H1 (cell line): ENCODE measurements around the gene ZNF513. TPM values are rescaled to one million over a fixed set of nuclear protein-coding genes. Genes with fewer than 3 reads are reported as not detected.

Experiments
- CTCF ChIA-PET: fragments of 300-600 bp; sonication (Branson Sonifier 250); formaldehyde crosslinking; loops from one replicate; lab custom pipeline; 2021; ENCODE audit not compliant: partially characterized antibody; lab: Charles Lee
- POLR2A ChIA-PET: fragments of 300-600 bp; sonication (Branson Sonifier 250); formaldehyde crosslinking; loops from one replicate; lab custom pipeline; 2021; ENCODE audit warnings: inconsistent platforms; ENCODE audit not compliant: partially characterized antibody; lab: Charles Lee
- DNase-seq, 2 experiments: peaks; one replicate each; pipeline versions ENCODE4 v3.0.0 to v3.0.0-alpha.2; 2010 to 2022; ENCODE audit warnings: low spot score in 2 of 2, low read depth in 1 of 2, mixed read lengths in 1 of 2
- FAIRE-seq: peaks from 2 replicates; lab custom pipeline; 2011; peaks lifted over from hg19 to GRCh38; lab: Jason Lieb, UNC
- H2AFZ ChIP-seq: 2 replicates; pipeline ENCODE4 v1.8.1; 2012; ENCODE audit warnings: low read length, inconsistent platforms
- H2AK5ac ChIP-seq: 2 replicates; pipeline ENCODE4 v1.6.1; 2013; ENCODE audit warnings: low read depth, low read length
- H2BK120ac ChIP-seq: replicated peaks from 2 replicates; pipeline ENCODE3; 2013; ENCODE audit warnings: low read depth, low read length, inconsistent platforms
- H2BK12ac ChIP-seq: 2 replicates; pipeline ENCODE4 v1.6.1; 2013; ENCODE audit warnings: low read depth, low read length
- H2BK15ac ChIP-seq: 2 replicates; pipeline ENCODE4 v1.6.1; 2013; ENCODE audit warnings: low read length
- H2BK20ac ChIP-seq: 2 replicates; pipeline ENCODE4 v1.6.1; 2013; ENCODE audit warnings: low read length
- H2BK5ac ChIP-seq: 2 replicates; pipeline ENCODE4 v1.6.1; 2013; ENCODE audit warnings: low read depth, low read length
- H3K14ac ChIP-seq: 2 replicates; pipeline ENCODE4 v1.6.1; 2013; ENCODE audit warnings: inconsistent platforms; ENCODE audit not compliant: insufficient read length
- H3K18ac ChIP-seq: 2 replicates; pipeline ENCODE4 v1.6.1; 2013; ENCODE audit warnings: low read length; ENCODE audit errors: extremely low read depth
- H3K23ac ChIP-seq: 2 replicates; pipeline ENCODE4 v1.6.1; 2013; ENCODE audit warnings: inconsistent platforms; ENCODE audit not compliant: insufficient read length
- H3K23me2 ChIP-seq: 2 replicates; pipeline ENCODE4 v1.6.1; 2013; ENCODE audit warnings: low read depth, low read length
- H3K27ac ChIP-seq: 2 replicates; pipeline ENCODE4 v1.6.1; 2011; ENCODE audit warnings: low read depth, low read length, inconsistent platforms
- H3K27me3 ChIP-seq, 4 experiments: replicated peaks in 1 of 4; 1 replicate in 1 of 4; 2 replicates in 3 of 4; pipeline versions ENCODE4 v1.6.1 to v1.8.1; 2011 to 2013; ENCODE audit warnings: low read length in 3 of 4, mild to moderate bottlenecking in 3 of 4, inconsistent platforms in 2 of 4, mixed read lengths in 2 of 4, moderate library complexity in 1 of 4; ENCODE audit not compliant: control insufficient read depth in 3 of 4, insufficient read depth in 3 of 4; ENCODE audit errors: extremely low read depth in 1 of 4
- H3K36me3 ChIP-seq, 4 experiments: 2 replicates each; pipeline versions ENCODE4 v1.6.1 to v1.8.1; 2011 to 2013; ENCODE audit warnings: mild to moderate bottlenecking in 4 of 4, low read length in 3 of 4, moderate library complexity in 2 of 4, control low read depth in 1 of 4, inconsistent platforms in 1 of 4; ENCODE audit not compliant: insufficient read depth in 4 of 4, control insufficient read depth in 2 of 4
- H3K4ac ChIP-seq: replicated peaks from 2 replicates; pipeline ENCODE3; 2013; ENCODE audit warnings: low read length, low read depth, mixed read lengths, inconsistent platforms; ENCODE audit not compliant: insufficient read length
- H3K4me1 ChIP-seq, 4 experiments: replicated peaks in 1 of 4; 1 replicate in 1 of 4; 2 replicates in 3 of 4; pipeline versions ENCODE4 v1.6.1 to v1.8.1; 2011 to 2013; ENCODE audit warnings: low read length in 3 of 4, inconsistent platforms in 2 of 4, mixed read lengths in 1 of 4; ENCODE audit not compliant: insufficient read depth in 4 of 4, control insufficient read depth in 3 of 4
- H3K4me2 ChIP-seq, 2 experiments: 2 replicates each; pipeline versions ENCODE4 v1.6.1 to v1.8.1; 2011 to 2013; ENCODE audit warnings: low read depth in 2 of 2, low read length in 2 of 2, control low read depth in 1 of 2, inconsistent platforms in 1 of 2, mild to moderate bottlenecking in 1 of 2; ENCODE audit not compliant: insufficient read depth in 1 of 2
- H3K4me3 ChIP-seq, 4 experiments: fragments of 200-600, 300-600 bp in 1 of 4; sonication (generic), shearing (Covaris generic), sonication (Bioruptor Twin) in 1 of 4; 2 replicates each; pipeline versions ENCODE4 v1.5.1 to v1.8.1; 2011 to 2016; ENCODE audit warnings: low read length in 4 of 4, low read depth in 3 of 4, control low read depth in 2 of 4, inconsistent platforms in 2 of 4, mild to moderate bottlenecking in 2 of 4, mixed read lengths in 1 of 4, moderate library complexity in 1 of 4; ENCODE audit not compliant: insufficient read depth in 2 of 4; ENCODE audit errors: extremely low read depth in 1 of 4
- H3K56ac ChIP-seq: replicated peaks from 2 replicates; pipeline ENCODE3; 2013; ENCODE audit warnings: low read depth, mild to moderate bottlenecking, mixed read lengths, low read length, inconsistent platforms; ENCODE audit not compliant: insufficient read length
- H3K79me1 ChIP-seq: 2 replicates; pipeline ENCODE4 v1.6.1; 2013; ENCODE audit warnings: low read depth, low read length, control low read depth
- H3K79me2 ChIP-seq, 2 experiments: 2 replicates each; pipeline versions ENCODE4 v1.6.1 to v1.8.1; 2012 to 2013; ENCODE audit warnings: low read length in 2 of 2, mild to moderate bottlenecking in 2 of 2, inconsistent platforms in 1 of 2; ENCODE audit not compliant: insufficient read depth in 2 of 2, control insufficient read depth in 1 of 2
- H3K9ac ChIP-seq, 4 experiments: replicated peaks in 1 of 4; 1 replicate in 1 of 4; 2 replicates in 3 of 4; pipeline versions ENCODE4 v1.6.1 to v1.8.1; 2011 to 2013; ENCODE audit warnings: low read depth in 3 of 4, low read length in 3 of 4, control low read depth in 2 of 4, mild to moderate bottlenecking in 2 of 4, moderate library complexity in 2 of 4, inconsistent platforms in 1 of 4; ENCODE audit errors: extremely low read depth in 1 of 4
- H3K9me3 ChIP-seq, 2 experiments: 2 replicates each; pipeline versions ENCODE4 v1.6.1 to v1.8.1; 2012 to 2013; ENCODE audit warnings: mild to moderate bottlenecking in 2 of 2, moderate library complexity in 2 of 2, control low read depth in 1 of 2, inconsistent platforms in 1 of 2, low read depth in 1 of 2, low read length in 1 of 2, mixed read lengths in 1 of 2; ENCODE audit not compliant: insufficient read depth in 2 of 2
- H4K20me1 ChIP-seq, 2 experiments: replicated peaks in 1 of 2; 2 replicates each; pipeline versions ENCODE3 to v1.8.1; 2011 to 2013; ENCODE audit warnings: inconsistent platforms in 2 of 2, low read length in 2 of 2, mild to moderate bottlenecking in 1 of 2; ENCODE audit not compliant: insufficient read depth in 2 of 2, control insufficient read depth in 1 of 2
- H4K5ac ChIP-seq: 2 replicates; pipeline ENCODE4 v1.6.1; 2013; ENCODE audit warnings: low read length, low read depth, mixed read lengths, inconsistent platforms; ENCODE audit not compliant: insufficient read length
- H4K8ac ChIP-seq: 2 replicates; pipeline ENCODE4 v1.8.0; 2013; ENCODE audit warnings: mild to moderate bottlenecking, moderate library complexity, low read length, inconsistent platforms; ENCODE audit not compliant: insufficient read depth; ENCODE audit errors: extremely low read depth
- H4K91ac ChIP-seq: replicated peaks from 2 replicates; pipeline ENCODE3; 2013; ENCODE audit warnings: low read length, mixed read lengths, inconsistent platforms; ENCODE audit not compliant: insufficient read length
- ATF2 ChIP-seq: IDR thresholded peaks from 2 replicates; pipeline ENCODE4 v1.6.1; 2012; ENCODE audit warnings: low read length, inconsistent platforms
- ATF3 ChIP-seq: IDR thresholded peaks from 2 replicates; pipeline ENCODE4 v1.6.1; 2011; ENCODE audit warnings: low read depth, mild to moderate bottlenecking, low read length; ENCODE audit not compliant: insufficient read depth
- CREB1 ChIP-seq: IDR thresholded peaks from 2 replicates; pipeline ENCODE4 v1.6.1; 2012; ENCODE audit warnings: inconsistent platforms
- GABPA ChIP-seq: IDR thresholded peaks from 2 replicates; pipeline ENCODE4 v1.6.1; 2011; ENCODE audit warnings: mild to moderate bottlenecking, low read length, moderate library complexity, borderline replicate concordance; ENCODE audit not compliant: insufficient read depth
- HDAC2 ChIP-seq, 2 experiments: fragments of 300-600 bp in 1 of 2; sonication (generic) in 1 of 2; IDR thresholded peaks; 2 replicates each; pipeline ENCODE4 v1.6.1; 2011 to 2012; ENCODE audit warnings: low read depth in 2 of 2, low read length in 2 of 2, mild to moderate bottlenecking in 2 of 2, moderate library complexity in 2 of 2, borderline replicate concordance in 1 of 2, inconsistent platforms in 1 of 2
- RAD21 ChIP-seq, 2 experiments: IDR thresholded peaks in 1 of 2; conservative IDR thresholded peaks in 1 of 2; 2 replicates each; pipeline ENCODE4 v1.6.1; 2011; ENCODE audit warnings: low read depth in 2 of 2, low read length in 2 of 2, improper control_type of control experiment in 1 of 2, inconsistent platforms in 1 of 2, mild to moderate bottlenecking in 1 of 2, moderate library complexity in 1 of 2
- SIRT6 ChIP-seq: IDR thresholded peaks from one replicate; pipeline ENCODE4 v1.7.1; 2012; ENCODE audit warnings: low read length, inconsistent platforms
- SIX5 ChIP-seq: IDR thresholded peaks from 2 replicates; pipeline ENCODE4 v1.6.1; 2011; ENCODE audit warnings: mild to moderate bottlenecking, low read depth, low read length
- SP4 ChIP-seq: IDR thresholded peaks from 2 replicates; pipeline ENCODE4 v1.6.1; 2012; ENCODE audit warnings: low read length, inconsistent platforms
- SRF ChIP-seq: IDR thresholded peaks from 2 replicates; pipeline ENCODE4 v1.6.1; 2011; ENCODE audit warnings: mild to moderate bottlenecking, low read depth, low read length, moderate library complexity
- TBP ChIP-seq: IDR thresholded peaks from 2 replicates; pipeline ENCODE4 v1.6.1; 2011; ENCODE audit warnings: low read depth, low read length, improper control_type of control experiment
- USF2 ChIP-seq: IDR thresholded peaks from 2 replicates; pipeline ENCODE4 v1.6.1; 2011; ENCODE audit warnings: low read length, improper control_type of control experiment
- polyA plus RNA-seq, 7 experiments: library from polyadenylated mRNA; depleted of rRNA in 3 of 7; stranded (reverse) in 5 of 7; unstranded in 2 of 7; fragments of >200 nt in 5 of 7; fragments of 200-250 nt in 2 of 7; gene quantifications; 1 replicate in 5 of 7; 2 replicates in 1 of 7; 4 replicates in 1 of 7; pipeline versions ENCODE4 v1.2.1 to v1.2.3, GENCODE V29; 2011 to 2013; ENCODE audit warnings: missing spikeins in 2 of 7, mixed read lengths in 2 of 7
- total RNA-seq: library from RNA; stranded (reverse); fragmentation: NEBNext Ultra II Directional; extraction: Animal tissue kit (Norgen Biotek cat#: 25700); gene quantifications from 2 replicates; pipeline ENCODE4 v1.2.1, GENCODE V29; 2021

The ZNF513 gene
- total and polyA plus RNA-seq, 2 of the 8 experiments (the other 6 are each of a cell fraction or from before 2014, with no cell fraction given), result 17.3 to 29.5 TPM

GRCh38 chr2:27420996-27421395 lies 40.5 kb upstream of the ZNF513 start:
- no peaks in the 10 kb centered on the region for H3K79me1 ChIP-seq
- H2BK12ac ChIP-seq, result no peak overlapping the region
- H3K23ac ChIP-seq, result no peak overlapping the region
- no peak overlapping the region for H2AK5ac ChIP-seq
- FAIRE-seq (no peak), DNase-seq (no peak)
- no peaks in the 10 kb centered on the region for H3K9me3 ChIP-seq
- H4K8ac ChIP-seq, result no peak overlapping the region
- no peak overlapping the region for H2BK20ac ChIP-seq
- H2BK15ac ChIP-seq, result no peak overlapping the region
- no peak overlapping the region for H2AFZ ChIP-seq
- no peaks in the 10 kb centered on the region for H3K36me3 ChIP-seq
- no peaks in the 10 kb centered on the region for H3K79me2 ChIP-seq
- no peak overlapping the region for H2BK120ac ChIP-seq
- no peak overlapping the region for H2BK5ac ChIP-seq
- no peak overlapping the region for H3K9ac ChIP-seq
- H3K56ac ChIP-seq, result no peak overlapping the region
- H3K14ac ChIP-seq, result no peak overlapping the region
- no peaks in the 10 kb centered on the region for H3K27me3 ChIP-seq
- H3K4me2 ChIP-seq, result no peak overlapping the region
- H3K18ac ChIP-seq, result no peak overlapping the region
- H3K4ac ChIP-seq, result no peak overlapping the region
- no peaks in the 10 kb centered on the region for H4K20me1 ChIP-seq
- H3K4me3 ChIP-seq, result no peak overlapping the region
- H3K4me1 ChIP-seq, result no peaks in the 10 kb centered on the region
- no peak overlapping the region for H3K27ac ChIP-seq
- no peak overlapping the region for H4K91ac ChIP-seq
- no peak overlapping the region for H4K5ac ChIP-seq
- POLR2A ChIA-PET, result interaction anchor here (1.2 to 5.1 kb wide), 2 partner anchors 12 to 52 kb away, joined by 3 to 26 read pairs; partner anchors contain the start of gene PPM1G
- CTCF ChIA-PET, result interaction anchor here (1.5 to 1.7 kb wide), 3 partner anchors 11 to 20 kb away, joined by 3 to 6 read pairs (median 5); partner anchors contain the start of gene PPM1G
- H3K23me2 ChIP-seq, result no peaks in the 10 kb centered on the region
- TF ChIP-seq ATF2 (no peak), RAD21 (IDR thresholded peaks at IDR 0.05 in 1 of 2, conservative IDR thresholded peaks at IDR 0.05 in 1 of 2; ENCODE audit: low read depth in 2 of 2, low read length in 2 of 2) (no peak), CREB1 (no peak), USF2 (no peak), GABPA (no peak), SIRT6 (no peak), SRF (no peak), SIX5 (no peak), HDAC2 (IDR thresholded peaks at IDR 0.05; ENCODE audit: borderline replicate concordance in 1 of 2, low read depth in 2 of 2, low read length in 2 of 2) (no peak), TBP (no peak), SP4 (no peak), ATF3 (no peak)
